Measurements from ENCODE around the gene ETS1.

GRCh38 chr11:128628325-128628673 is 40.9 kb upstream of the ETS1 start:
- no peak for TF ChIP-seq POLR2A (IDR thresholded peaks at IDR 0.05)
- TF ChIP-seq, protein P1, sequence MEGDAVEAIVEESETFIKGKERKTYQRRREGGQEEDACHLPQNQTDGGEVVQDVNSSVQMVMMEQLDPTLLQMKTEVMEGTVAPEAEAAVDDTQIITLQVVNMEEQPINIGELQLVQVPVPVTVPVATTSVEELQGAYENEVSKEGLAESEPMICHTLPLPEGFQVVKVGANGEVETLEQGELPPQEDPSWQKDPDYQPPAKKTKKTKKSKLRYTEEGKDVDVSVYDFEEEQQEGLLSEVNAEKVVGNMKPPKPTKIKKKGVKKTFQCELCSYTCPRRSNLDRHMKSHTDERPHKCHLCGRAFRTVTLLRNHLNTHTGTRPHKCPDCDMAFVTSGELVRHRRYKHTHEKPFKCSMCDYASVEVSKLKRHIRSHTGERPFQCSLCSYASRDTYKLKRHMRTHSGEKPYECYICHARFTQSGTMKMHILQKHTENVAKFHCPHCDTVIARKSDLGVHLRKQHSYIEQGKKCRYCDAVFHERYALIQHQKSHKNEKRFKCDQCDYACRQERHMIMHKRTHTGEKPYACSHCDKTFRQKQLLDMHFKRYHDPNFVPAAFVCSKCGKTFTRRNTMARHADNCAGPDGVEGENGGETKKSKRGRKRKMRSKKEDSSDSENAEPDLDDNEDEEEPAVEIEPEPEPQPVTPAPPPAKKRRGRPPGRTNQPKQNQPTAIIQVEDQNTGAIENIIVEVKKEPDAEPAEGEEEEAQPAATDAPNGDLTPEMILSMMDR (IDR thresholded peaks at IDR 0.05), result no peak

Data from adrenal gland (tissue), 5 donors.